HEK293T (cell line): ENCODE measurements around the gene PPP1R14D.

Experiments
- BHLHE40 ChIP-seq: fragments of 450-650 bp; IDR thresholded peaks from 2 replicates; pipeline ENCODE4 v1.6.1; 2016; ENCODE audit warnings: mild to moderate bottlenecking, moderate library complexity, borderline replicate concordance
- ELF4 ChIP-seq: fragments of 450-650 bp; IDR thresholded peaks from 2 replicates; pipeline ENCODE4 v1.6.1; 2017; ENCODE audit warnings: antibody characterized with exemption
- FOXA1 ChIP-seq: fragments of 450-650 bp; IDR thresholded peaks from 2 replicates; pipeline ENCODE4 v1.6.1; 2016; ENCODE audit warnings: mild to moderate bottlenecking
- FOXK2 ChIP-seq: fragments of 450-650 bp; IDR thresholded peaks from 2 replicates; pipeline ENCODE4 v1.6.1; 2016; ENCODE audit warnings: mild to moderate bottlenecking
- FOXM1 ChIP-seq: fragments of 450-650 bp; IDR thresholded peaks from 2 replicates; pipeline ENCODE4 v1.6.1; 2017; ENCODE audit warnings: mild to moderate bottlenecking, borderline replicate concordance
- L3MBTL2 ChIP-seq: fragments of 450-650 bp; conservative IDR thresholded peaks from 2 replicates; pipeline ENCODE4 v1.6.1; 2016; ENCODE audit warnings: mild to moderate bottlenecking
- SP1 ChIP-seq: fragments of 450-650 bp; IDR thresholded peaks from 2 replicates; pipeline ENCODE4 v1.6.1; 2017
- TARDBP ChIP-seq: fragments of 450-650 bp; IDR thresholded peaks from 2 replicates; pipeline ENCODE4 v1.6.1; 2016
- TF ChIP-seq, protein P1 (sequence below): fragments of 450-650 bp; IDR thresholded peaks from 2 replicates; pipeline ENCODE4 v1.6.1; 2016

DNA sequence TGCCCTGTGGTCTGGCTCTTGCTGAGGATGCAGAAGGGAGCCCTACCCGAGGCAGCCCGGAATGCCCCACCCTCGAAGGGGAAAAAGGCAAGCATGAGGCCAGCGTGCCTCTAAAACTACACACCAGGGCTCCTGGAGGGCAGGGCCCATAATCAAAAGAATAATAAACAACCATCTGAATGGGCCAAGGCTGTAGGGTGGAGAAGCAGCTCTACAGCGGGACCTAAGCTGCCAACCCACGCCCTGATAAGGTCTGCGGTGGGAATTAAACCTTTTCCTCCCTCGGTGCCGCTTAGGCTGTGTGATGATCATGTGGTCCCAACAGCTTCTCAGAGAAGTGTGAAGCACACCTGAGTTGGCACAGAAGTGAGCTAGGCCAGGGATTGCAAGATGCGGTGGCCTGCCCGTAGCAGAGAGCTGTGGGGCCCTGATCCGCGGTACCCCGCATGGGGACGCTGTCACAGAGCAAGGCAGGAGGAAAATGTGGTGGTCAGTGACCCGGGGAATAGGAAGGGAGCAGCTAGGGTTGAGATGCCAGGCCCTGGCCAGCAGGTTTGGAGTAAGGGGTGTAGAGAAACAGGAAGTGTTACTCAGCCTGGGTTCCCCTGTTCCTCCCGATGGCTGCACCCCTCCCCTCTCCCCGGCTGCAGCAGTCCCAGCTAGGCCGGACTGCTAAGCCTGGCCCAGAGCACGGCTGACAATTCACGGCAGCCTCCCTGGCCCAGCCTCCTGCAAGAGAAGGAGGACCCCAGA lies 59.8 kb downstream of the PPP1R14D start:
- TF ChIP-seq FOXK2 (no peak), BHLHE40 (no peak), TARDBP (no peak), FOXM1 (no peak), FOXA1 (no peak), SP1 (no peak), ELF4 (no peak), L3MBTL2 (no peak)
- TF ChIP-seq, protein P1, sequence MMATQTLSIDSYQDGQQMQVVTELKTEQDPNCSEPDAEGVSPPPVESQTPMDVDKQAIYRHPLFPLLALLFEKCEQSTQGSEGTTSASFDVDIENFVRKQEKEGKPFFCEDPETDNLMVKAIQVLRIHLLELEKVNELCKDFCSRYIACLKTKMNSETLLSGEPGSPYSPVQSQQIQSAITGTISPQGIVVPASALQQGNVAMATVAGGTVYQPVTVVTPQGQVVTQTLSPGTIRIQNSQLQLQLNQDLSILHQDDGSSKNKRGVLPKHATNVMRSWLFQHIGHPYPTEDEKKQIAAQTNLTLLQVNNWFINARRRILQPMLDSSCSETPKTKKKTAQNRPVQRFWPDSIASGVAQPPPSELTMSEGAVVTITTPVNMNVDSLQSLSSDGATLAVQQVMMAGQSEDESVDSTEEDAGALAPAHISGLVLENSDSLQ, result no peak
